ENCODE data around the gene C4orf36. TPM values are rescaled to one million over a fixed set of nuclear protein-coding genes. Genes with fewer than 3 reads are reported as not detected.
A peak's percentile ranks its signal among the peaks of the same experiment; 100 is the strongest.

C4orf36 gene
- total and polyA plus RNA-seq, 2 of the 8 experiments (the other 6 are each of a cell fraction or from before 2014, with no cell fraction given): 1.2 to 1.5 TPM

DNA sequence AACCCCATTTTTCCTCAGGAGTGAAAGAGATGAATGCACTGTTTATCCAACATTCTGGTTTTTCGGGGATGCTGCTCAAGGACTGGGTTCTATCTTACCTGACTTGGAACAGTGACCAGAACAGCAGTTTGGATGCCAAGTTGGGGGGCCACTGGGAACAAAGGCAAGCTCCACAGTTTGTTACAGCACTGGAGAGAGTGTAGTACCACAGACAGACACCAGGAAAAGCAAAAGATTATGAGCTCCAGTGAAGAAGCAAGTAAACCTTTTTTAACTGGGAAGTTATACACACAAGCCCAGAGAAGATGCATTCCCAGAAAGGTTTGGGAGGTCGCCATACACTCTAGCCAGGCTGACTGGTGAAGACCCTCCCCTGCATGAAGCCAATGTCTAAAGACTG is 13.6 kb downstream of the C4orf36 start:
- H3K36me3 ChIP-seq (ENCODE audit: control insufficient read depth in 2 of 4, insufficient read depth in 4 of 4, low read length in 3 of 4): no peaks in the 10 kb centered on the region
- peaks cover 0 to 9% of the 10 kb centered on the region in 2 experiments; a peak in 1 of 4 replicates for H3K9me3 ChIP-seq (ENCODE audit: insufficient read depth in 2 of 2, low read depth in 1 of 2, low read length in 1 of 2)
- DNase-seq (ENCODE audit: low read depth in 1 of 2, low spot score in 2 of 2) (no peak), FAIRE-seq (no peak)
- POLR2A ChIA-PET (ENCODE audit: partially characterized antibody): interaction anchor here (0.8 to 1.2 kb wide), 2 partner anchors 9 to 13 kb away, joined by 3 read pairs; no protein-coding TSS in a partner anchor
- H4K20me1 ChIP-seq (replicated peaks in 1 of 2; ENCODE audit: control insufficient read depth in 1 of 2, insufficient read depth in 2 of 2, low read length in 2 of 2): no peaks in the 10 kb centered on the region
- H4K5ac ChIP-seq (ENCODE audit: insufficient read length, low read depth, low read length): no peak overlapping the region
- no peaks in the 10 kb centered on the region for H3K27me3 ChIP-seq (replicated peaks in 1 of 4; ENCODE audit: control insufficient read depth in 3 of 4, extremely low read depth in 1 of 4, insufficient read depth in 3 of 4, low read length in 3 of 4)
- no peak overlapping the region for H2AK5ac ChIP-seq (ENCODE audit: low read depth, low read length)
- H2BK20ac ChIP-seq (ENCODE audit: low read length): no peak overlapping the region
- no peak overlapping the region for H3K4ac ChIP-seq (replicated peaks; ENCODE audit: insufficient read length, low read depth, low read length)
- no peak overlapping the region for H3K23ac ChIP-seq (ENCODE audit: insufficient read length)
- no peak overlapping the region for H2BK120ac ChIP-seq (replicated peaks; ENCODE audit: low read depth, low read length)
- no peak overlapping the region for H3K4me3 ChIP-seq (ENCODE audit: extremely low read depth in 1 of 4, insufficient read depth in 2 of 4, low read depth in 3 of 4, low read length in 4 of 4)
- H3K4me2 ChIP-seq (ENCODE audit: insufficient read depth in 1 of 2, low read depth in 2 of 2, low read length in 2 of 2): no peak overlapping the region
- no peak overlapping the region for H3K9ac ChIP-seq (replicated peaks in 1 of 4; ENCODE audit: extremely low read depth in 1 of 4, low read depth in 3 of 4, low read length in 3 of 4)
- H4K8ac ChIP-seq (ENCODE audit: extremely low read depth, insufficient read depth, low read length): no peak overlapping the region
- H2BK5ac ChIP-seq (ENCODE audit: low read depth, low read length): no peak overlapping the region
- 78% methylated on average over 2 of the region's 2 CpGs; no CpG with 5 or more reads in 1 of the 2 experiments for WGBS, 2 experiments (ENCODE audit: extremely low coverage in 1 of 2, insufficient coverage in 1 of 2, insufficient read length in 1 of 2, insufficient replicate concordance in 2 of 2, low coverage in 1 of 2, low lambda C conversion rate in 2 of 2, missing lambda C conversion rate in 1 of 2)
- no peaks in the 10 kb centered on the region for H3K23me2 ChIP-seq (ENCODE audit: low read depth, low read length)
- TF ChIP-seq RAD21 (IDR thresholded peaks at IDR 0.05 in 1 of 2, conservative IDR thresholded peaks at IDR 0.05 in 1 of 2; ENCODE audit: low read depth in 2 of 2, low read length in 2 of 2): peak; percentile 20 to 22; a peak in 2 of 4 replicates
- no peak for TF ChIP-seq SRF (IDR thresholded peaks at IDR 0.05; ENCODE audit: low read depth, low read length)
- TF ChIP-seq CTCF (IDR thresholded peaks at IDR 0.05; ENCODE audit: control extremely low read depth in 1 of 3, insufficient read depth in 1 of 3, low read depth in 1 of 3, low read length in 3 of 3): peak in 2 of 3 experiments; percentile 5 to 45; a peak in 1 of 4 replicates
- TF ChIP-seq NANOG (IDR thresholded peaks at IDR 0.05; ENCODE audit: insufficient read depth, low read depth, low read length, poor library complexity, severe bottlenecking): no peak
- H3K14ac ChIP-seq (ENCODE audit: insufficient read length): no peak overlapping the region
- no peaks in the 10 kb centered on the region for H3K79me1 ChIP-seq (ENCODE audit: low read depth, low read length)
- no peak overlapping the region for H3K18ac ChIP-seq (ENCODE audit: extremely low read depth, low read length)
- no peak overlapping the region for H2BK15ac ChIP-seq (ENCODE audit: low read length)
- H4K91ac ChIP-seq (replicated peaks; ENCODE audit: insufficient read length, low read length): no peak overlapping the region
- H3K56ac ChIP-seq (replicated peaks; ENCODE audit: insufficient read length, low read depth, low read length): no peak overlapping the region
- H2BK12ac ChIP-seq (ENCODE audit: low read depth, low read length): no peak overlapping the region
- H3K27ac ChIP-seq (ENCODE audit: low read depth, low read length): no peak overlapping the region
- no peaks in the 10 kb centered on the region for H3K79me2 ChIP-seq (ENCODE audit: control insufficient read depth in 1 of 2, insufficient read depth in 2 of 2, low read length in 2 of 2)
- peaks cover 0 to 3% (median 1%) of the 10 kb centered on the region in 4 experiments; a peak in 3 of 7 replicates for H3K4me1 ChIP-seq (replicated peaks in 1 of 4; ENCODE audit: control insufficient read depth in 3 of 4, insufficient read depth in 4 of 4, low read length in 3 of 4)
- CTCF ChIA-PET (ENCODE audit: partially characterized antibody): interaction anchor here (0.6 to 2.7 kb wide), 17 partner anchors 8 to 384 kb away, joined by 3 to 11 read pairs (median 4); partner anchors contain the start of gene SLC10A6
- H2AFZ ChIP-seq (ENCODE audit: low read length): no peak overlapping the region; the same call in 1 of the 2 replicates

Measured in H1 (cell line).